Effector CD8-positive, alpha-beta T cell (primary cell): ENCODE measurements around the gene ERC1.

Source experiments
- DNase-seq: peaks from one replicate; lab custom pipeline; 2025; lab: John Stamatoyannopoulos, UW
- total RNA-seq, 4 experiments: gene quantifications; one replicate each; lab custom pipeline; 2026; lab: John Stamatoyannopoulos, UW

The ERC1 gene
- 42.0 to 68.4 (median 59.7) reads per million in 4 experiments for total RNA-seq

- DNase-seq = peak; percentile 76
Measured at GRCh38 chr12:990661-991349, at the start of gene ERC1. Gene ERC1 (plus strand): TSS chr12:991223. CDS start chr12:1027904, 36,681 bp downstream.

GRCh38 chr12:943051-943450, 48.0 kb upstream of the ERC1 start:
- DNase-seq = no peak

GRCh38 chr12:944211-944610, 46.8 kb upstream of the ERC1 start:
- DNase-seq = no peak

- DNase-seq = no peak
Measured at GRCh38 chr12:946212-946611, 44.8 kb upstream of the ERC1 start.

- DNase-seq = no peak
Measured at GRCh38 chr12:946631-947030, 44.4 kb upstream of the ERC1 start.

GRCh38 chr12:948238-948637, 42.8 kb upstream of the ERC1 start:
- DNase-seq = no peak

- peak; percentile 92 for DNase-seq
Measured at GRCh38 chr12:949453-950191, 41.4 kb upstream of the ERC1 start, which contains the start of gene RAD52. Gene RAD52 (minus strand): TSS chr12:949694. CDS start chr12:933058, 16,636 bp downstream.

GRCh38 chr12:951176-951575, 39.8 kb upstream of the ERC1 start:
- DNase-seq = no peak

GRCh38 chr12:953776-954175, 37.2 kb upstream of the ERC1 start:
- DNase-seq = no peak

GRCh38 chr12:954741-955140, 36.3 kb upstream of the ERC1 start:
- DNase-seq = no peak

GRCh38 chr12:955939-956338, 35.1 kb upstream of the ERC1 start:
- DNase-seq = no peak

GRCh38 chr12:958588-959123, 32.4 kb upstream of the ERC1 start:
- no peak for DNase-seq

- no peak for DNase-seq
Measured at GRCh38 chr12:966724-967123, 24.3 kb upstream of the ERC1 start.

- no peak for DNase-seq
Measured at GRCh38 chr12:967641-968040, 23.4 kb upstream of the ERC1 start.

- no peak for DNase-seq
Measured at GRCh38 chr12:968545-968944, 22.5 kb upstream of the ERC1 start.

GRCh38 chr12:969821-970220, 21.2 kb upstream of the ERC1 start:
- no peak for DNase-seq

GRCh38 chr12:971991-972390, 19.0 kb upstream of the ERC1 start:
- DNase-seq = no peak

- no peak for DNase-seq
Measured at GRCh38 chr12:974271-974862, 16.7 kb upstream of the ERC1 start.

GRCh38 chr12:976644-977043, 14.4 kb upstream of the ERC1 start:
- no peak for DNase-seq

- no peak for DNase-seq
Measured at GRCh38 chr12:977156-977555, 13.9 kb upstream of the ERC1 start.

GRCh38 chr12:979349-979748, 11.7 kb upstream of the ERC1 start:
- no peak for DNase-seq

GRCh38 chr12:981176-981828, 9.7 kb upstream of the ERC1 start:
- no peak for DNase-seq
